GM12865 (cell line): ENCODE results near the gene CORO1A.
"Not testable (repeated sequence)": the region's sequence is repeated elsewhere in the genome, so short reads cannot be mapped to it uniquely, and the experiment has no call there.

Experiments used
- DNase-seq: peaks from one replicate; pipeline ENCODE4 v3.0.0; 2010; ENCODE audit warnings: low read depth
- H3K4me3 ChIP-seq: 2 replicates; pipeline ENCODE4 v1.5.1; 2011; ENCODE audit warnings: mild to moderate bottlenecking, low read depth, low read length, control low read depth

The CORO1A gene

DNA sequence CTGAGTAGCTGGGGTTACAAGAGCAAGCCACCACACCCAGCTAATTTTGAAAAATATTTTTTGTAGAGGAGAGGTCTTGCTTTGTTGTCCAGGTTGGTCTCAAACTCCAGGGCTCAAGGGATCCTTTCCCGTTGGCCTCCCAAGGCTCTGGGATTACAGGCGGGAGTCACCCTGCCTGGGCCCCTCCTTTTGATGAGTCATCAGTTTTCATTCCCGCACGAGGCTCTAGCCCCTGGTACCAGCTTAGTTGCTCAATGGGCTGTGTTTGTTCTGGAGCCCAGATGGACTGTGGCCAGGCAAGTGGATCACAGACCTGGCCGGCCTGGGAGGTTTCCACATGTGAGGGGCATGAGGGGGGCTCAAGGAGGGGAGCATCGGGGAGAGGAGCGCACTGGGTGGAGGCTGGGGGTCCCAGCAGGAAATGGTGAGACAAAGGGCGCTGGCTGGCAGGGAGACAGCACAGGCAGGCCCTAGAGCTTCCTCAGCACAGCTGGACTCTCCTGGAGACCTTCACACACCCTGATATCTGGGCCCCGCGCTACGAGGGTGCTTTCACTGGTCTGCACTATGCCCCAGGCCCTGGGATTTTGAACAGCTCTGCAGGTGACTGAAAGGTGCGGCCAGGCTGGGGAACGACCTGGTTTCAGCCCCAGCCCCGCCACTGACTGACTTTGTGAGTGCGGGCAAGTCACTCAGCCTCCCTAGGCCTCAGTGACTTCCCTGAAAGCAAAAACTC is 16.4 kb downstream of the CORO1A start:
- H3K4me3 ChIP-seq, DNase-seq: not testable (repeated sequence)

DNA sequence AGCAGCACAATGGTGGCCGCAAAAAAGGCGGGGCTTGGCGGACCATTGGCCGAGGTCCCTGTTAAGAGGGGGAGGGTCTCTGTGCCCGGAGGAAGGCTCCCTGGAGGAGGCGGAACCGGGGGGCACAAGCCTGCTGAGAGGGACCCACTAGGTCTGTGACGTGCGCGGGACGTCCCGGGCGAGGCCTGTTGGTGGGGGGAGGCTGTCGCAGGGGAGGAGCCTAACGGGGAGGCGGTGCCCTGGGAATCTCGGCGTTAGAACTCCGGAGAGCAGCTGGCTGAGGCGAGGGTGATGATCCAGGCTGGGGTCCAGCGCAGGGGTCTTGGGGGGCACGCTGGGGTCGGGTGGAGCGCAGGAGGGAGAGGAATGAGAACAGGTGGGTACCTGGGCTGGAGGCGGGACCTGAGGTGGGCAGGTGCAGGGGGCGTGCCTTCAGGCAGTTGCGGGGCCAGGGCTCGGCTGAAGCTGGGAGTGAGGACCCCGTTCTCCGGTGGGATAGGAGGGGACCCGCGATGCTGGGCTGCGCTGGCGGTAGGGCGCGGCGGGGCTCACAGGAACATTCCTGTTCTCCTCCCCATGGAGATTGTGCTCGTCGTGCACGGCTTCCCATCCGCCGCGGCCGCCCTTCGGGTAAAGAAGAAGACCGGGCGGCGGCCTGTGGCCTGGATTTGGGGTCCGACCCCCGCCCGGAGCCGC is 22.3 kb downstream of the CORO1A start:
- H3K4me3 ChIP-seq, DNase-seq: not testable (repeated sequence)

DNA sequence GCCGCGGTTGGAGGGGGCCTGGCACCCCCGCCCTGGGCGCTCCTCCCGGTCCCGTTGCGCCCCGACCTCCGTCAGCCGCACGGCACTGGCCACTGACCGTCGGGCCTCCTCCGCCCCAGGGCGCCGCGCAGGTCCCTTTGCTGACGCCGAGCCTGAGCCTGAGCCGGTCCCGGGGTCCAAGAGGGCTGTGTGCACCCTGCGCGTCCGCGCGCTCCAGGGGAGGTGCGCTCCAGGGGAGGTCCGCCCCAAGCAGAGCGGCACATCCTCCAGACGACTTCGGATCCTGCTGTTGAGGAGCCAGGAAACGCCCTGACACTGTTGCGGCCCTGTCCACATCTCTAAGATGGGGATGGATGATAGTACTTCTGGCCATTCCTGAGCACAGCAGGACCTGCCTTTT is 22.9 kb downstream of the CORO1A start:
- not testable (repeated sequence) for H3K4me3 ChIP-seq

DNA sequence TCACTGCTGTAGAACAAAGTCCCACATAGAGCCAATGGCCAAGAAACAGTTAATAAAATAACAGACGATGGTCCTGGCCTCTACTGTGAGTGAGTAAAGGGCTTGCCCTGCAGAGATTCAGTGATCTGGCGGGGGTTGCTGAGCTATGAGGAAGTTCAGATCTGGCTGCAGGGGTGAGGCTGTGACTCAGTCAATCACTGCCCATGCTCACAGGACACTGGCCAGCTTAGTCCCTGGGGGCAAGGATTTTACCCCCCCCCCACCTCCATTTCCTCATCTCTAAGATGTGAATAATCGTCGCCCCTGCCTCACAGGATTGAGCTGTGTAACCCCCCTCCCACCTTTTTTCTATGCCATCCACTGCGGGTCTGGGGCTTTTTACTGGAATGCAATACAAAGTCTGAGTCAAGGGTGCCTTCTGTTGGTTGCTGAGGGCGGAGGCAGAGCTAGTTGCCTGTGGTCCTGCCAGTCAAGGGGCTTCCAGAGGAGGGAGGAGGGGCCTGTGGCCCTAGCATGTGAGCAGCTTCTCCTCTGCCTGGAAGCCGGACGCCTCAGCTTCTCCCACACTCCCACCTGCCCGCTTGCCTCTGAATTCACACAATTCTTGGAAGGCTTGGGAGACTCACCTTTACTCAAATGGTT is 23.8 kb downstream of the CORO1A start:
- not testable (repeated sequence) for H3K4me3 ChIP-seq, DNase-seq

More for the DNA sequence above, 22.9 kb downstream of the CORO1A start:
- not testable (repeated sequence) for DNase-seq

DNA sequence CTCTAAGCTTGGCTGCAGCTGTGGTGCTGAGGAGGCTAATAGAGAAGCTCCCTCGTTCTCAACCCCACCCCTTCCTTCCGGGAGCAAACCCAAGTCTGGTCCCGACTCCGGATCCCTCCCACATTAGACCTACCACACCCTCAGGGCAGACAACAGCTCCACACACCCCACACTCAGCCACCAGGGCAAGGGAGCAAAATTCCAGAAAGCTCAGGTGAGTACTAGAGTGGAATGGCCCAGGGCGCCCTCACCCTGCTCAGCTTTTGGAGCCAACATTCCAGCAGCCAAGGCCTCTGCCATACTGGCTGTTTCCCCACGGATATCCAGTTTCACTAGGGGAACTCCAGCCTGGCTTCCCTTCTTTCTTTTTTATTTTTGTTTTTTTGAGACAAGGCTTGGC is 25.6 kb downstream of the CORO1A start:
- H3K4me3 ChIP-seq, DNase-seq: not testable (repeated sequence)

DNA sequence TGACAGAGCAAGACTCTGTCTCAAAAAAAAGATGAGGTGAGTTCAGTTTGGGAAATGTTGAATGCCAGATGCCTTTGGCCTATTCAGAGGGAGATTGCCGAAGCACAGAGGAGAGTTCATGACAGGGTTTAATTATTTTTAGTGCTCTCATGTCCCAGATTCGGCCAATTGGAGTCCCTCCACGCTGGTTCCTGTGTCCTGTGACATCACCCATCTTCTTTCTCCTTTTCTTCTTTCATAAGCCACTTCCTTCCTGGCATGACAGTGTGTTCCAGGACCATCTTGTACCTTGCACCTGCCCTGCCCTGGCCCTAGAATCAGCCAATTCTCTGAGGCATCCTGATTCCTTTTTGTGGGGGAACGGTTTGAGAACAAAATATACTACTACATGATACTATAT is 28.0 kb downstream of the CORO1A start:
- DNase-seq, H3K4me3 ChIP-seq: not testable (repeated sequence)

DNA sequence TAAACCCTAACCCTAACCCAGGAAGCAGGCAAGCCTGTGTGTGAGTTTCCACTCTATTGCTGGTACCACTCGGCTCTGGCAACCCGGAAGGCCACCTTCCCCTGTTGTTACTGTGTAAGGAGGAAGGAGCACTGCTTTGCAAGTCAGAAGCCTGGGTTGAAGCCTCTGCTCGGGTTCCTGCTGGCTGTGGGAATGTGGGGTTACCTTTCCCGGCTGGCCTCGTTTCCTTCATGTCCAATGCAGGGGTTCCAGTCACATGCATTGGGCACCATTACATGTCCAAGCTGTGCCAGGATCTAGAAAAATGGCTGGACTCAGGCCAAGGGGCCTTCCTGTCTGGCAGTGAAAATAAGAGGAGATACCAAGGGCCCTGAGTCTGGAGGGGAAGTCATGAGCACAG is 33.7 kb downstream of the CORO1A start:
- H3K4me3 ChIP-seq, DNase-seq: not testable (repeated sequence)
